Measurements from ENCODE around the gene TMEM223. TPM values are rescaled to one million over a fixed set of nuclear protein-coding genes. Genes with fewer than 3 reads are reported as not detected.
"Not testable (repeated sequence)": the region's sequence is repeated elsewhere in the genome, so short reads cannot be mapped to it uniquely, and the experiment has no call there.

The TMEM223 gene
- total RNA-seq, 4 donors from 2014 or later, result 12.9 to 41.4 (median 21.0) TPM

GRCh38 chr11:62831520-62832335 is 39.9 kb upstream of the TMEM223 start, which contains the start of gene STX5:
Gene STX5, minus strand, starts transcription at chr11:62832051. Its CDS starts 808 bp downstream, at chr11:62831243.
- intact Hi-C loops (cut with DNase I; ENCODE audit: low total_unique reads), result no loop called here
- peak in 1 of 2 donors; percentile 50 for TF ChIP-seq POLR2A (IDR thresholded peaks at IDR 0.05)
- TF ChIP-seq, protein P1, sequence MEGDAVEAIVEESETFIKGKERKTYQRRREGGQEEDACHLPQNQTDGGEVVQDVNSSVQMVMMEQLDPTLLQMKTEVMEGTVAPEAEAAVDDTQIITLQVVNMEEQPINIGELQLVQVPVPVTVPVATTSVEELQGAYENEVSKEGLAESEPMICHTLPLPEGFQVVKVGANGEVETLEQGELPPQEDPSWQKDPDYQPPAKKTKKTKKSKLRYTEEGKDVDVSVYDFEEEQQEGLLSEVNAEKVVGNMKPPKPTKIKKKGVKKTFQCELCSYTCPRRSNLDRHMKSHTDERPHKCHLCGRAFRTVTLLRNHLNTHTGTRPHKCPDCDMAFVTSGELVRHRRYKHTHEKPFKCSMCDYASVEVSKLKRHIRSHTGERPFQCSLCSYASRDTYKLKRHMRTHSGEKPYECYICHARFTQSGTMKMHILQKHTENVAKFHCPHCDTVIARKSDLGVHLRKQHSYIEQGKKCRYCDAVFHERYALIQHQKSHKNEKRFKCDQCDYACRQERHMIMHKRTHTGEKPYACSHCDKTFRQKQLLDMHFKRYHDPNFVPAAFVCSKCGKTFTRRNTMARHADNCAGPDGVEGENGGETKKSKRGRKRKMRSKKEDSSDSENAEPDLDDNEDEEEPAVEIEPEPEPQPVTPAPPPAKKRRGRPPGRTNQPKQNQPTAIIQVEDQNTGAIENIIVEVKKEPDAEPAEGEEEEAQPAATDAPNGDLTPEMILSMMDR (IDR thresholded peaks at IDR 0.05), result no peak
- WGBS, 2 donors, result 0% methylated on average over 49 to 61 of the region's 65 CpGs
- DNase-seq (ENCODE audit: low spot score in 2 of 2), result peak; percentile 100
- peak within 1 kb of the TSS; percentile 88 for H3K4me3 ChIP-seq (ENCODE audit: low read depth, poor library complexity, severe bottlenecking)

GRCh38 chr11:62830904-62831519 is 39.2 kb upstream of the TMEM223 start:
- DNase-seq (ENCODE audit: low spot score in 2 of 2), result no peak
- intact Hi-C loops (cut with DNase I; ENCODE audit: low total_unique reads), result no loop called here
- TF ChIP-seq, protein P1 (IDR thresholded peaks at IDR 0.05), result no peak
- no peak for TF ChIP-seq POLR2A (IDR thresholded peaks at IDR 0.05)
- H3K4me3 ChIP-seq (ENCODE audit: low read depth, poor library complexity, severe bottlenecking), result peak overlapping the region; percentile 88
- WGBS, 2 donors, result 0% methylated on average over 33 of the region's 33 CpGs

- intact Hi-C loops (cut with DNase I; ENCODE audit: low total_unique reads); H3K4me3 ChIP-seq (ENCODE audit: low read depth, poor library complexity, severe bottlenecking); DNase-seq (ENCODE audit: low spot score in 2 of 2): not testable (repeated sequence)
- 92 to 97% methylated on average over 8 of the region's 8 CpGs for WGBS, 2 donors
Measured at GRCh38 chr11:62828130-62828529, 36.3 kb upstream of the TMEM223 start.

DNA sequence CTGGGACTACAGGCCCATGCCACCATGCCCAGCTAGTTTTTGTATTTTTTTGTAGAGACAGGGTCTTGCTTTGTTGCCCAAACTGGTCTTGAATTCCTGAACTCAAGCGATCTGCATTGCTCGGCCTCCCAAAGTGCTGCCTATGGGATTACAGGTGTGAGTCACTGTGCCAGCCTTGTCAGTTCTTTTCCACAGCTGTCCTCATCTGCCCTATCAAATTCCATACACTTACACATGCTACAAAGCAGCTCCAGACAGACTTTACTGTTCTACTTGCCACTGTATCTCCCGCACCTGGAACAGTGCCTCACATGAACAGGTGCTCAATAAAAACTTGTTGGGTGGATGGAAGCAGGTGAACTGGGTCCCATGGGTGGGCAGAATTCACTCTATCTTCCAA is 31.9 kb upstream of the TMEM223 start:
- H3K4me3 ChIP-seq (ENCODE audit: low read depth, poor library complexity, severe bottlenecking), result no peak overlapping the region
- WGBS, 2 donors, result 90 to 100% methylated on average over 3 of the region's 3 CpGs
- TF ChIP-seq, protein P1 (IDR thresholded peaks at IDR 0.05), result no peak
- TF ChIP-seq POLR2A (IDR thresholded peaks at IDR 0.05), result no peak
- no peak for DNase-seq (ENCODE audit: low spot score in 2 of 2)
- intact Hi-C loops (cut with DNase I; ENCODE audit: low total_unique reads), result no loop called here

DNA sequence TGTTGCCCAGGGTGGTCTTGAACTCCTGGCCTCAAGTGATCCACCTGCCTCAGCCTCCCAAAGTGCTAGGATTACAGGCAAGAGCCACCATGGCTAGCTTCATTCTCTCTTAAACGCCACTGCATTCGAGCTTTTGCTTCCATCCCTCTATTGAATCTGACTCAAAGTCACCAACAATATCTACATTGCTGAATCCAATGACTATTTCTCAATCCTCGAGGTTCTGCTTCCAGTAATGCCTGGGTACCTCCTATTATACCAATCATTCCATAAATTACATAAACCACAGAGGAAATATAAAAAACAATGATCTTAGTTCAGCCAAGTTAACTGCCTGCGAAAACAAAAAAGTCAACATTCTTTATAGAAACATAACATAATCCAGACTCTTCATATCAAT is 25.3 kb upstream of the TMEM223 start:
- H3K4me3 ChIP-seq (ENCODE audit: low read depth, poor library complexity, severe bottlenecking), result no peak overlapping the region
- TF ChIP-seq, protein P1 (IDR thresholded peaks at IDR 0.05), result no peak
- no peak for TF ChIP-seq POLR2A (IDR thresholded peaks at IDR 0.05)
- WGBS, 2 donors, result 84 to 90% methylated on average over 4 of the region's 4 CpGs

DNA sequence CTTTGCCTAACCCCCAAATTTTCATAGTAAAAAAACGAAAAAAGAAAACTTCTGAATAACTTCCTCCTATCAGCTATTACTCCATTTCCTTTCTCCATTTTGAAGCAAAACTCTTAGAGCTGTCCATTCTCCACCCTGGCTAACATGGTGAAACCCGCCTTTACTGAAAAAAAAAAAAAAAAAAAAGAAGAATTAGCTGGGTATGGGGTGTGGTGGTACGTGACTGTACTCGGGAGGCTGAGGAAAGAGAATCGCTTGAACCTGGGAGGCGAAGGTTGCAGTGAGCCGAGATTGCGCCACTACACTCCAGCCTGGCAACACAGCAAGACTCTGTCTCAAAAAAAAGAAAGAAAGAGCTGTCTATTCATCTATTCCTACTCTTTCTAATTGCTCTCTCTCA is 24.8 kb upstream of the TMEM223 start:
- DNase-seq (ENCODE audit: low spot score in 2 of 2), result no peak
- H3K4me3 ChIP-seq (ENCODE audit: low read depth, poor library complexity, severe bottlenecking), result no peak overlapping the region
- WGBS, 2 donors, result 75 to 84% methylated on average over 8 of the region's 8 CpGs
- TF ChIP-seq, protein P1 (IDR thresholded peaks at IDR 0.05), result no peak
- no peak for TF ChIP-seq POLR2A (IDR thresholded peaks at IDR 0.05)
- intact Hi-C loops (cut with DNase I; ENCODE audit: low total_unique reads), result no loop called here

More for the DNA sequence above, 25.3 kb upstream of the TMEM223 start:
- intact Hi-C loops (cut with DNase I; ENCODE audit: low total_unique reads), result no loop called here
- DNase-seq (ENCODE audit: low spot score in 2 of 2), result no peak
